ENCODE measurements around the gene HIF3A.
"Not testable (repeated sequence)": the region's sequence is repeated elsewhere in the genome, so short reads cannot be mapped to it uniquely, and the experiment has no call there.

The HIF3A gene

DNA sequence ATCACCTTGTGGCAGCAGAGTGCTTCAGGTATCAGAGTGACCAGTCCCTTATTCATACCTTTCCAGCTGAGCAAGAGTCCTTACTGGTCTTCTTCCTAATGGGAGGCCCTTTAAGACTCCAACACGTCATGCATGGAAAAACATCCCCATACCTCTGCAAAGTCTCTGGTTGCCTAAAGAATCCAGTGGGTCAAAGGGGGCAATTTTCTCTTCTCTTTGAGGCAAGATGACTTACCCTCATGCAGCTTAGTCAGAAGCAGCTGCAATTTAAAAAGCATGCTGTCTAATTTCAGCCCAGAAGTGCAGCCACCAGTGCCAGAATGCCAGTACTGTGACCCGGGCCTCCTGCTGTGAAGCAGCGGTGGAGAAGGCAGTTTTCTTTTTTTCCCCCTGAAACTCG lies 68.7 kb downstream of the HIF3A start:
- no peak for DNase-seq

DNA sequence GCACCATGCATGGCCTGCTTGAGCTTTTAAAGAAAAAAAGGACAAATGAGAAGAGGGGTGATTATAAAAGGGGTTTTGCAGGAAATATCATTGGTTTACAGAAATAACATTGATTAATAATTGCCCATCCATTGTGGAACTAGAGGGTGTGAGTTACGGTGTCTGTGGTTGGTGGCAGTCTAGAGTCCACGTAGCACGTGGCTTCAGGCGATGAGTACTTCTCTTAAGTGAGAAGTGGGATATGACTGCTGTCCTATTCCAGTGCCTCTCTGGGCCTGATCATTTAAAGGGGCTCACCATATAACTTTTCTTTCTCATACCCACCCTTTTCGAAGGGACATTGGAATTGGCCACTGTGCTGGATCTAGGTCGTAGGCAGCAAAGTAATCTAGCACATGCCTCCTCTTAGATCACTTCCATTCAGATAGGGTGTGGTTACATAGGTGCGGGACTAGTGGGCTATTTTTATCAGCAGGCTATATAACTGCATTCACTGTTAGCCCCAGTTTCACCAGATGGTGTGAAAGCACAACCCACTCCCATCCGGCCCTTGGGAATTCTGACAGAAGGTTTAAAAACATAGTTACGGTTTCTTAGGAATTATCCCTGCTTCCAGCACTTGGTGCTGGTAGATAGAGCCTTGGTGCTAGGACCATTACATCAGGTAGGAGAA lies 69.9 kb downstream of the HIF3A start:
- DNase-seq, result no peak

DNA sequence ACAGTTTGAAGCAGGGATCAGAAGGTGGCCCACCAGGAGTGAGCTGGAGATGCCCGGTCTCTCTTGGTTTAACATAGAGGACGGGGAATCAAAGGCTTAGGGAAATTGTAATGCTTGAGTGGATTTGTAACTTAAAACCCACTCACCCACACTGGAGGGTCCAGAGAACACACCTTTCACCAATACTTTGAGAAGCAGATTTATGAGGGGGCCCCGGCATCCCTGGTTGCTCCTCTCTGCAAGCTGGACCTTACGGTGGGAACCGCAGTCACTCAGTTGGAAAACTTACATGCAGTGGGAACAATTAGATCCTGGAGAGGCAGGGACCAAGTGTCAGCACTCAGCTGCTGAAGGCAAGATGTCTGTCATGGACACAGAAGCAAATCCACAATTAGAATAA lies 70.6 kb downstream of the HIF3A start:
- DNase-seq, result no peak

DNA sequence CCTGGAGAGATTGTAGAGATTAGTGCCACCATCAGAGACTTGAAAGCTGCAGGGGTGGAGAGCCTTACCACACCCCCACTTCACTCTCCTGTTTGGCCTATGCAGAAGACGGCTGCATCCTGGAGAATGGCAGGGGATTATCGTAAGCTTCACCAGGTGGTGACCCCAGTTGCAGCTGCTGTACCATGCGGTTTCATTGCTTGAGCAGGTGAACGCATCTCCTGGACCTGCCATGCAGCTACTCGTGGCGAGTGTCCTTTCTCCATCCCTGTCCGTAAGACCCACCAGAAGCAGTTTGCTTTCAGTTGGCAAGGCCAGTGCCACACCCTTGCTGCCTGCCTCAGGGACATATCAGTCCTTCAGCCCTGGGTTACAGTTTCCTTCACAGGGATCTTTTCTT lies 71.3 kb downstream of the HIF3A start:
- DNase-seq, result no peak

DNA sequence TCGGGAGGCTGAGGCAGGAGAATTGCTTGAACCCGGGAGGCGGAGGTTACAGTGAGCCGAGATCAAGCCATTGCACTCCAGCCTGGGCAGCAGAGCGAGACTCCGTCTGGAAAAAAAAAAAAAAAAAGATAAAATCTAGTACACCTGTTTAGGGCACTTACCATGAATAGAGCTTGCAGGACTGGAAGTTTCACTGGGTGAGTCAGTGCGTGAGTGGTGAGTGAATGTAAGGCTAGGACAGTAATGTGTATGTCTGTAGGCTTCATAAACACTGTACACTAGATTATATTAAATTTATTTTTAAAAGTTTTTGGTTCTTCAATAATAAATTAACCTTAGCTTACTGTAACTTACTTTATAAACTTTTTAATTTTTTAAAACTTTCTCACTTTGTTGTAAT lies 73.0 kb downstream of the HIF3A start:
- DNase-seq, result no peak

DNA sequence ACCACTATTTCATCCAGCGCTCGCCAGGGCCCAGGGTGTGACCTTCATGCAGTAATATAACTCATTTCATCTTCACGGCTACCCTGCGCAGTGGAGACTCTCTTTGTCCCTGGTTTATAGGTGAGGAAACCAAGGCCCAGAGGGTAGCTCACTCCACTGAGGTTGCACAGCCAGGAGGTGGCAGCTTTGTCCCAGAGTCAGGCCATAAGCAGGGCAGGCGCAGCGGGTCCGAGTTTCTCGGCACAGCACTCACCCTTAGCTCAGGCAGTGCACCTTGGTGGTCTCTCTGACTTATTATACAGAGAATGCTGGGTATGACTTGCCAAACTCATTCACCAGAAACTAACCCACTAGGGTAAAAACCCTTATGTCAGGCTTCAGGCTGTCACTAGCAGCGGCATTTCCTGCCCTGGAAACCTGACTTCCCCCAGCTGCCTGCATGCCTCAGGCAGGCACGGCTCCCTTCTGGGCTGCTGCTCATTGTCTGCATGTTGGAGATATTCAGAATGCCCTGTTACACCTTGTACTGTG lies 74.6 kb downstream of the HIF3A start:
- DNase-seq, result no peak

DNA sequence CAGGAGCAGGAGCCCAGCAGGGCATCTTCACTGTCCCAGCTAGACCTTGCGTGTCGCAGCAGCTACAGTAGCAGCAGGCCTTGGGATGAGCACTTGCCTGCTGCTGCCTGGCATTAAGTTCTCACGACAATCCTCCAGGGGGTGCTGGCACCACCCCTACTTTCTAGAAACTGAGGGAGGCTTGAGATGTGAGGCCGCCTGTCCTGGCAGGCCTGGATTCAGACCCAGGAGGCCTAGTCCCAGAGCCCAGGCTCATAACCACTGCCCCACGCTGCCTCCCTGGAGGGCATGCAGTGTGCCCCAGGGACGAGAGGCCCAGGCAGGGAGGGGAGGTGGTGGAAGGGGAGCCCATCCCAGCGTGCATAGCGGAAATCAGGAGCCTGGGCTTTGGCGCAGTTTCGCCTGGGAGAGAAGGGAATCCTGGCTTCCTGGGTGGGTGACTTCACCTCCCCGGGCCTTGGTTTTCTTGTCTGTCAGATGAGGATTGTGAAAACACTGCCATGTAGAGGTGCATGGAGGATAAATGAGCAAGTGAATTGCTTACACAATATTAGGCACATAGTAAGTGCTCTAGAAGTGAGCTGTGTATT lies 76.2 kb downstream of the HIF3A start:
- DNase-seq, result no peak

DNA sequence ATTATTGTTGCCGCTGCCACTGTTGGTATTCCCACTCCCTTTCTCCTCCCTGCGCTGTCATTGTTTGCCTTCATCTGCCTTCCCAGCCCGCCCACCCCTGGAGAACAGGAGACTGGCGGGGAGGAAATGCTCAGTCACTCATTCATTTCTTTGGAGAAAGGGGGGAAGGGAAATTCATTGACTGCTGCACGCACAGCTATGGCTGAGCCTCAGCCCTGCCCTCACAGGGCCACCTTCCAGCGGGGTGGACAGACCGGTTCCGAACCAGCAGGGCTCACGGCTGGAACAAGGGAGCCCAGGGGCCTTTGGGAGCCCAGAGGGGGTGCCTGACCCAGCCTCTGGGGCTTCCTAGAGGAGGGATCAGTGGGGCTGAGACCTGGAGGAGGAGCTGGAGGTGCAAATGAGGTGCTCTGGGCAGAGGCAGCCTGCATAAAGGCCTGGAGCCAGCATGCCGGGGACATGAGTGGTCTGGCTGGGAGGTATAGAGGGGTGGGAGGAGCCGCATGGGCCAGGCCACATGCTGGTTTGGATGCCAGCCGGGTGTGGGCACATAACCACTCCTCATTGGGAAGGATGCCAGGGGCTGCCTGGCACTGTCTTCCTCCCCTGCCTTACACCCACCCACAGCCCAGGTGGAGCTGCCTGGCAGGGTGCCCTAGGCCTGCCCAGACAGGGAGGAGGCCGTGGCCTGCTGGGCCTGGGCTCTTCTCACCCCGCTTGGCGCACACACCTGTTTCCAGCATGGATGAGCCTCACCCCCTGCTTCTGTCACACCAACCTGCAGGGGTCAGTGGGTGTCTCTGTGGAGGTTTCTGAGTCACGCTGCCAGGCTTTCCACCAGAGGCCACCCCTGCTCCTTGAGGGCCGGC lies 76.9 kb downstream of the HIF3A start:
- peak; percentile 46 for DNase-seq

DNA sequence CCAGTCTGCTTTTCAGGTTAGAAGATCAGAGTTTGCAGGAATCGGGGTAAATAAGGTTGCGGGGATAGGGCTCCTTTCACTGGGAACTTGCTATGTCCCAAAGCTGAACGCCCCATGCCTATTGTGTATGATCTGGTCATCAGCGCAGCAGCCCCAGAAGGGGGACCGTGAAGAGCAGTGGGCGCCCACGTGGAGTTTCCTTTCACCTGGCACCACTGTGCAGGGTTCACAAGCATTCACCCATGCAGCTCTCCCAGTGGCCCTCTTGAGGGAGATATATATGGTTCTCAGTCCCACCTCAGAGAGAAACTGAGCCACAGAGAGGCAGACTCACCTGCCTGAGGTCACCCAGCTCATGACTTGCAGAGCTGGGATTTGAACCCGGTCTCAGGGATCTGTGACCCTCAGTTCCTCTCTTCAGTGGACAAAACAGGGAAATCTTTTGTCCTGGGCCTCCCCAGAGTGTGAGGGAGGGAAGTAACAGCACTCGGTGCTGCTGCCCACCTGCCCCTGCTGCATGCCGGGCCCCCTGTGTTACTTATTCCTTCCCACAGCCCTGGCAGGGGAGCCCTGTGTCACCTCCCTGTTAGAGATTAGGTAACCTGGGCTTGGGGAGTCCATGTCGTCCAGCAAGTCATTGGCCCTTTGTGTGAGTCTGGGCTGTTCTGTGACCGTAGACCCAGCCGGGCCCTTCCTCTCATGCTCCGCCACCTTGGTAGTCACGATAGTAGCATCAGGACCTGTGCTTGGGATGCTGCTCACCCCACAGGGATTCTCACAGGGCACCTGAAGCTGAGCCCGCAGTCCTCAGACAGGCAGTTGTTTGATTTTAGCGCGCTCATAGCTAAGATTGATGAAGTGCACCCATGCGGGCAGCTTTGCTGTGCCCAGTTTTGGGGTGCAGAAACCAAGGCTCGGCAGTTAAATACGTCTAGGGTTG lies 78.0 kb downstream of the HIF3A start:
- DNase-seq, result peak; percentile 38

DNA sequence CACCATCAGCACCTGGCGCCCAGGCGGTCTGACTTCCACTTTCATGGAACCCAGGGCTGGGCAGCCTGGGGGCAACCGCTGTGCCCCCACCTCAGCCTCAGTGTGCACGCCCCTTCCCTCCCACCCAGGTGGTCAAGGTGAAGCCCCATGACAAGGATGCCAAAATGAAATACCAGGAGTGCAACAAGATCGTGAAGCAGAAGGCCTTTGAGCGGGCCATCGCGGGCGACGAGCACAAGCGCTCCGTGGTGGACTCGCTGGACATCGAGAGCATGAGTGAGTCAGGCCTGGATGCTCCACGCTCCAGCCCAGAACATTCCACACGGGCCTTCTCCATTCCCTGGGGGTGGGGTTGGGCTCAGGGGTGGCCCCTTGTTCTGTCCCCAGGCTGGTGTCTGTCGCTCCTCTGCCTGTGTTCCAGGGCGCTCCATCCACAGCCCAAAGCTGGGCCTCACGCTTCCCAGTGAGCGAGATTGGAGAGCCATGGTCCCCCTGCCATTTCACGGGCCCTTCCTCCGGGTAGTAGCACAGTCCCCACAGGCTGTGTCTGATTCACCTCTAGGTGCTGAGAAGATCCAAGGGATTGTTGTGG lies 78.7 kb downstream of the HIF3A start:
- not testable (repeated sequence) for DNase-seq

DNA sequence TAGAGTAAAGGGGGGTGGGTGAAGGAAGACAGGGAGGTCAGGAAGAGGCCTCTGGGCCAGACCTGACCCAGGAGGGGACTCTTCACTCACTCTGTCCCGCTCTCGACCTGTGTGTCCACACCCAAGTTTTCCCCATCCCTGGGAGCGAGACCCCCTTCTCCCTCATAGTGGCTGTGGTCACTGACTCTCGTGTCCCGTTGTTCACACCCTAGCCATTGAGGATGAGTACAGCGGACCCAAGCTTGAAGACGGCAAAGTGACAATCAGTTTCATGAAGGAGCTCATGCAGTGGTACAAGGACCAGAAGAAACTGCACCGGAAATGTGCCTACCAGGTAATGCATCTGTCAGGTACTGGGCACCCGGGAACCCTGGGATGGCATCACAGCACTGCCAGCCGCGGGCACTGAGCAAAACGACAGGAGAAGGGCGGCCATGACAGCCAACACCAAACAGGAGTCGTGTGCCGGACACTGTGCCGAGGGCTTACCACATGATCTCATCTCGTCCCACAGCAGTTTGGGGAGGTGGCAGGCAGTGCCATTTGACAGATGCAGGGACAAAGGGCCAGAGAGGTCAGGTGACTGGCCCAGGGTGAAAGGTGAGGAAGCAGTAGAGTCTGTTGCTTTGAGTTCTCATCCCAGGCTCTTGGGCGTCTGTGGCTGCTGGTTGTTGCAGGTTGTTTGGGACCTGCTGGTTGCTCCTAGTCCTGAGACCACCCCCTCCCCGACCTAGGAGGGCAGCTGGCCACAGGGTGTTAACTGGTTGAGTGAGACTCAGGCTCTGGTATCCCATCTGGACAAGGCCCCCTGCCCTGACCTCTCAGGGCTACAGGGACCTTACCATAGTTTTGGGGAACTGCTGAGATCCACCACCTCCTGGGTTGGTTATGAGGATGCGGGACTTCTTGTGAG lies 79.7 kb downstream of the HIF3A start:
- DNase-seq, result peak; percentile 34

DNA sequence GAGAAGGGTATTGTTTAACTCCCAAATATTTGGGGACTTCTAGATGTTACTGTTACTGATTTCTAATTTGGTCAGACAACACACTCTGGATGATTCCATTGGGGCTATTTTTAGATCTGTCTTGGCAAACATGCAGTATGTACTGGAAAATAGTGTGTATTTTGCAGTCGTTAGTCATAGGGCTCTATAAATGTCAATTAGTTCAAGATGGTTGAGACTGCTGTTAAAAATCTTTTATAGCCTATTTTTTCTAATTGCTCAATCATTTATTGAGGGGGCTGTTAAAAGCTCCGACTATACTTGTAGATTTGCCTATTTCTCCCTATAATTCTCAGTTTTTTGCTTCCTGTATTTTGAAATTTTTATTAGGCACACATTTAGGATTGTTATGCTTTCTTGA lies 81.4 kb downstream of the HIF3A start:
- DNase-seq, result no peak

DNA sequence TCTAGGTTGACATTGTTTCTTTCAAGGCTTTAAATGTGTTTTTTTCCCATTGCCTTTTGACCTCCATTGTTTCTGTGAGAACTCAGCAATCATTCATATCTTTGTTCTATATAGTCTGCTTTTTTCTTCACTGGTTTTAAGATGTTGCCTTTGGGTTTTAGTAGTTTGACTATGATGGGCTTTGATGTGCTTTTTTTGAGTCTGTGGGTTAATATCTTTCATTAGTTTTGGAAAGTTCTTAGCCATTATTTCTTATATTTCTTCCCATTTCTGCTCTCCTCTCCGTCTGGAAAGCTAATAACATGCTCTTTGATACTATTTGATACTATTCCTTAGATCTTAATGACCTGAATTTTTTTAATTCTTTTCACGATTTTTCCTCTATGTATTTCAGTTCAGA lies 83.8 kb downstream of the HIF3A start:
- DNase-seq, result no peak

DNA sequence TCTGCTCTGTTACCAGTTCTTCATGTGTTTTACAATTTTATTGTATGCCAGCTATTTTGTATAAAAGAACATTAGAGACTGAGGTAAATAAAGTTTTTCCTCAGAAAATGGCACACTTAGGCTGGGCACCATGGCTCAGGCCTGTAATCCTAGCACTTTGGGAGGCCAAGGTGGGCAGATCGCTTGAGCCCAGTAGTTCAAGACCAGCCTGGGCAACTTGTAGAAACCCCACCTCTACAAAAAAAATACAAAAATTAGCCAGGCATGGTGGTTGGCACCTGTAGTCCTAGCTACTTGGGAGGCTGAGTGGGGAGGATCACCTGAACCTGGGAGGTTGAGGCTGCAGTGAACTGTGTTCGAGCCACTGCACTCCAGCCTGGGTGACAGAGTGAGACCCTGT lies 84.5 kb downstream of the HIF3A start:
- DNase-seq, result no peak

DNA sequence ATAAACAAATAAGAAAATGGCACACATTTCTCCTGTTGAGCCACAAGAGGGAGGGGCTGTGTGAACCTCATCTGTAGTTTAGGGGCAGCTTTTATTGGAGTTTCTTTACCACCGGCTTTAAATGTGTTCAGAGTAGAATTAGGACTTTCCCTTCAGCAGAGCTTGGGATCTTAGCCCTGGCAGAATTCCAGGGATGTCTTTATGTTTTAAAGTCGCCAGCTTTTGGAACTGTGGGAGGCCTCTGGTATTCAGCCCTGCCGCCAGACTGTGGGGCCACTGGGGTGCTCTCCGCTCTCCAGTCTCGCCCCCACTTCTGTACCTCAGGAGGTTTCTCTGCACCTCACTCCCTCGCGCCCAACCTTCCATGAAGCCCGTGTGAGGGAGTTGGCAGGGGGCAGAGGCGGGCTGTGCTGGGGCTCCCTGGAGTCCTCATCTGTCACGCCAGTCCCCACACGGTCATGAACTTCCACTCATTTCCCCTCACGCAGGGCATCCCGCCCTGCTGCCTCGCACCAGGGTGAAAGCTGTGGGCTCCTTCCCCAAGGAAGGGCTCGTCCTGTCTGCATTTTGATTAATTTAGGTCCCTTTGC lies 85.0 kb downstream of the HIF3A start:
- DNase-seq, result no peak

DNA sequence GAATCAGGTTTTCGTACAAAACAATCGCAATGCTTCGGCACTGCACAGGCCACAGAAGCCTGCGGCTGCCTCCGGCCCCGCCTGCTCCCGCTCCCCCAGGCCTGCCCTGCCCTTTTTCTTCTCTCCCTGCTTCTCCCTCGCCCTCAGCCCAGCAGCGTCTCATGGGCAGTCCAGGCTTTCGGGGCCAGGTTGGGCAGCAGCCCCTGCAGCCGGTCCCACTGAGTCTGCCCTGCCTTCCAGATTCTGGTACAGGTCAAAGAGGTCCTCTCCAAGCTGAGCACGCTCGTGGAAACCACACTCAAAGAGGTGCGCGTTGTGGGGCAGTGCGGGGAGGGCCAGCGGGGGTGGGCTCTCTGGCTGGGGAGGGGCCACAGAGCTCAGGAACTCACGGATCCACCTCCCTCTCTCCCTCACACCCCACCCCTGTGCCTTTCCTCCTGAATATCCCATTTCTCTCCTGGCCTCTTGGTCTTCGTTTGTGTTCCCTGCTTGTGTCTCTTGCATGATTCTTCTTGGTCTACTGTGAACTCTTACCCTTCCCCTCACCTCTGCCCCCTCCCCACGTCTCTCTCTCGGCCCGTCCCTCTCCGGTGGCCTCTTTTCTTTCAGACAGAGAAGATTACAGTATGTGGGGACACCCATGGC lies 86.5 kb downstream of the HIF3A start:
- peak; percentile 18 for DNase-seq

DNA sequence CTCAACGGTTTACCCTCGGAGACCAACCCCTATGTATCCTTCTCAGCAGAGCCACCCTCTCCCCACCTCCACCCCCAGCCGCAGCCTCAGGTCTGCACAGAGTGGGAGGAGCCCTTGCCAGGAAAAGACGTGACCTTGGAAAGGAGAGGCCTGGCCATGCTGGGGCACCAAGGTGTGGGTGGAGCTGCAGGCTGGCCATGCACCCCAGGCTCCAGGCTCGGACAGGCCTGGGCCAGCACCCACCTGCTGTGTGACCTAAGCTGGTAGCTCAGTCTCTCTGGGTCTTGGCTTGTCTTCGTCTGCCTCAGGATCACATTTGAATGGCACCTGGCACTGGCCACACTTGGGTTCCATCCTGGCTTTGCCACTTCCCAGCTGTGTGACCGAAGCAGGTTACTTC lies 87.0 kb downstream of the HIF3A start:
- peak; percentile 29 for DNase-seq

DNA sequence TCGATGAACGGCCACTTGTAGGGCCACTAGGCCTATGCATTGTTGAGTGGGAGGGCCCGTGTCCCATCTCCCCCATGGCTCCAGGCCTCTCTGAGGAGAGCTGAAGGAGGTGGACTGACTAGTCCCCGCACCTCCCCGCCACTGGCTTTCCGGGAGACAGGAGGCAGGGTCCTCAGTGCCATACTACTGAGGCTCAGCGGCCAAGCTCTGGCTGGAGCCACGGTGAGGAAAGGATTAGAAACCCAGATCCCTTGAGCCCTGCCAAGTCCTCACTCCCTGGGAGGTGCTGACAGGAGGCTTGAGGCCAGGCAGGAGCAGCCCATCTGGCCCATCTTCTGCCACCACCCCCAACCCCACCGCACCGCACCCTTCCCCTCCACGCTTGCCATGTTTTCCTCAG lies 87.6 kb downstream of the HIF3A start:
- peak; percentile 39 for DNase-seq

DNA sequence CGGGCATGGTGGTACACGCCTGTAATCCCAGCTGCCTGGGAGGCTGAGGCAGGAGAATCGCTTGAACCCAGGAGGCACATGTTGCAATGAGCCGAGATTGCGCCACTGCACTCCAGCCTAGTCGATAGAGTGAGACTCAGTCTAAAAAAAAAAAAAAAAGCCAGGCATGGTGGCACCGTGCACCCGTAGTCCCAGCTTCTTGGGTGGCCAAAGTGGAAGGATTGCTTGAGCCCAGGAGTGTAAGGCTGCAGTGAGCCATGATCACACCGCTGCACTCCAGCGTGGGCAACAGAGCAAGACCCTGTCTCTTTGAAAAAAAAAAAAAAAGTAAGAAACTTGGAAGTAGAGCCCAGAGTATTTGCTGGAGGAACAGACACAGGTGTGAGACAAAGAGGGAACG lies 88.8 kb downstream of the HIF3A start:
- peak; percentile 7 for DNase-seq

DNA sequence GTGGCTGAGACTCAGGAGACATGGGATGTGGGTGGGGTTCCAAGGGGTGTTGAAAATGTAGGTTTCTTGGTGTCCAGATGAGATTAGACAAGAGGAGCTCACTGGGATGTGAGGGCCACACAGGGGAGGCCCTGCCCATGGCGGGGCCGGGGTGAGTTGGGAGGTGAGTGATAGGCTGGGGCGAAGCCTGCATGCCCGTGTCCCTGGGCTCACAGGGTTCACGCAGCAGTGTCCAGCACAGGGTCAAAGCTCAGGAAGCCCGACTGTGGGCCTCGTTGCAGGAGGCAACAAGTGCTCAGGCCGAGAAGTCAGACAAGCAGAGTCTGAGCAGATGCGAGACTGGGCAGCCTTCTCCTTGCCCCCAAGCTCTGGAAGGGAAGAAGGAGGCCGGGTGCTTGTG lies 89.3 kb downstream of the HIF3A start:
- no peak for DNase-seq
